Measurements from ENCODE around the gene SLC9A3.

Gene SLC9A3

DNA sequence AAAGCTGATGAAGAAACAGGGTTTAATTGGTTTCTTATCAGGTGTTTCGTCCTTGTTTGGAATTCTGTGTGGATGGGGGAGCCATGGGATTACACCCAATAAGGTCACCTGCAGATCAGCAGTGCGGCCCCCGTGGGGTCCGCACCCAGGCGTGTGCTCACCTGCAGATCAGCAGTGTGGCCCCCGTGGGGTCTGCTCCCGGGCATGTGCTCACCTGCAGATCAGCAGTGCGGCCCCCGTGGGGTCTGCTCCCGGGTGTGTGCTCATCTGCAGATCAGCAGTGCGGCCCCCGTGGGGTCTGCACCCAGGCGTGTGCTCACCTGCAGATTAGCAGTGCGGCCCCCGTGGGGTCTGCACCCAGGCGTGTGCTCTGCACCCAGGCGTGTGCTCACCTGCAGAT lies 46.2 kb upstream of the SLC9A3 start:
- Histone ChIP-seq H3K9me2 (ENCODE audit: low read depth, low read length) (no peaks in the 10 kb centered on the region), H4K20me1 (ENCODE audit: insufficient read depth, low read length) (no peaks in the 10 kb centered on the region), H3K9ac (ENCODE audit: low read length) (no peak overlapping the region), H3K27ac (ENCODE audit: low read depth, low read length, poor library complexity, severe bottlenecking) (no peak overlapping the region), H3F3A (ENCODE audit: insufficient read depth, low read length) (no peaks in the 10 kb centered on the region), H3K4me3 (ENCODE audit: low read depth, low read length, poor library complexity, severe bottlenecking) (no peak overlapping the region), H3K36me3 (ENCODE audit: insufficient read depth, low read length) (no peaks in the 10 kb centered on the region), H2AFZ (ENCODE audit: low read length) (no peak overlapping the region), H3K4me2 (ENCODE audit: low read length) (no peak overlapping the region), H3K27me3 (ENCODE audit: insufficient read depth, low read length) (no peaks in the 10 kb centered on the region; the same call in 1 of the 2 replicates), H3K79me2 (ENCODE audit: insufficient read depth, low read length) (no peaks in the 10 kb centered on the region), H3K9me3 (ENCODE audit: low read length) (no peaks in the 10 kb centered on the region), H3K4me1 (ENCODE audit: insufficient read depth, low read length, severe bottlenecking) (no peaks in the 10 kb centered on the region)
- TF ChIP-seq, protein P1, sequence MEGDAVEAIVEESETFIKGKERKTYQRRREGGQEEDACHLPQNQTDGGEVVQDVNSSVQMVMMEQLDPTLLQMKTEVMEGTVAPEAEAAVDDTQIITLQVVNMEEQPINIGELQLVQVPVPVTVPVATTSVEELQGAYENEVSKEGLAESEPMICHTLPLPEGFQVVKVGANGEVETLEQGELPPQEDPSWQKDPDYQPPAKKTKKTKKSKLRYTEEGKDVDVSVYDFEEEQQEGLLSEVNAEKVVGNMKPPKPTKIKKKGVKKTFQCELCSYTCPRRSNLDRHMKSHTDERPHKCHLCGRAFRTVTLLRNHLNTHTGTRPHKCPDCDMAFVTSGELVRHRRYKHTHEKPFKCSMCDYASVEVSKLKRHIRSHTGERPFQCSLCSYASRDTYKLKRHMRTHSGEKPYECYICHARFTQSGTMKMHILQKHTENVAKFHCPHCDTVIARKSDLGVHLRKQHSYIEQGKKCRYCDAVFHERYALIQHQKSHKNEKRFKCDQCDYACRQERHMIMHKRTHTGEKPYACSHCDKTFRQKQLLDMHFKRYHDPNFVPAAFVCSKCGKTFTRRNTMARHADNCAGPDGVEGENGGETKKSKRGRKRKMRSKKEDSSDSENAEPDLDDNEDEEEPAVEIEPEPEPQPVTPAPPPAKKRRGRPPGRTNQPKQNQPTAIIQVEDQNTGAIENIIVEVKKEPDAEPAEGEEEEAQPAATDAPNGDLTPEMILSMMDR (IDR thresholded peaks at IDR 0.05; ENCODE audit: low read length): no peak
- no peak for TF ChIP-seq EZH2 (IDR thresholded peaks at IDR 0.05; ENCODE audit: borderline replicate concordance, low read length)

DNA sequence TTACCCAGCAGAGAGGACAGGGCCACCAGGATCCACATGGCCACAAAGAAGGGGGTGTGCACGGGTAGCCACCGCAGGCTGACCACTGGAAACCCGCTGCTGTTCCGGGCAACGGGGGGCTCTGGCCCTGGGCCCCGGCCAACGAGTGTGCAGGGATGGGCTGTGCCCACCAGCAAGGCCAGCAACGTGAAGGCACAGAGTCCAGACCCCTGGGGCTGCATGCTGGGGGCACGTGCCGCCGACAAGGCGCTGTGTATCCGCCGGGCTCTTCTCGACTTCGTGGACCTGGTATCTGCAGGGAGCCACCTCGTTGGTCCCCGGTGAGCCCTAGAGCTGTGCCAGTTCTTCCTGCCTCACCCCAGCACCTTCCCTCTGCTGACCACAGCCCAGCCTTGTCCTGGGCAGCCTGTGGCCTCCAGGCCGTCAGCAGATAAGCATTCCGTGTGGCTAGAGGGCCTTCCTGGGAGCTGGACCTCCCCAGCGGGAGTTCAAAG lies 45.7 kb upstream of the SLC9A3 start:
- Histone ChIP-seq H3K4me3 (ENCODE audit: low read depth, low read length, poor library complexity, severe bottlenecking) (no peak overlapping the region), H3K79me2 (ENCODE audit: insufficient read depth, low read length) (no peaks in the 10 kb centered on the region), H3K9me3 (ENCODE audit: low read length) (no peaks in the 10 kb centered on the region), H3K9ac (ENCODE audit: low read length) (no peak overlapping the region), H3K27ac (ENCODE audit: low read depth, low read length, poor library complexity, severe bottlenecking) (no peak overlapping the region), H3K4me2 (ENCODE audit: low read length) (no peak overlapping the region), H3F3A (ENCODE audit: insufficient read depth, low read length) (no peaks in the 10 kb centered on the region), H3K36me3 (ENCODE audit: insufficient read depth, low read length) (no peaks in the 10 kb centered on the region), H4K20me1 (ENCODE audit: insufficient read depth, low read length) (no peaks in the 10 kb centered on the region), H3K4me1 (ENCODE audit: insufficient read depth, low read length, severe bottlenecking) (no peaks in the 10 kb centered on the region), H3K27me3 (ENCODE audit: insufficient read depth, low read length) (no peaks in the 10 kb centered on the region; the same call in 1 of the 2 replicates), H3K9me2 (ENCODE audit: low read depth, low read length) (no peaks in the 10 kb centered on the region), H2AFZ (ENCODE audit: low read length) (no peak overlapping the region)
- TF ChIP-seq EZH2 (IDR thresholded peaks at IDR 0.05; ENCODE audit: borderline replicate concordance, low read length): no peak
- TF ChIP-seq, protein P1 (IDR thresholded peaks at IDR 0.05; ENCODE audit: low read length): no peak

- Histone ChIP-seq H3K9me2 (ENCODE audit: low read depth, low read length) (no peaks in the 10 kb centered on the region), H3K9ac (ENCODE audit: low read length) (no peak overlapping the region), H3K36me3 (ENCODE audit: insufficient read depth, low read length) (no peaks in the 10 kb centered on the region), H2AFZ (ENCODE audit: low read length) (no peak overlapping the region), H3K27me3 (ENCODE audit: insufficient read depth, low read length) (no peaks in the 10 kb centered on the region; the same call in 1 of the 2 replicates), H3K79me2 (ENCODE audit: insufficient read depth, low read length) (no peaks in the 10 kb centered on the region), H3K4me3 (ENCODE audit: low read depth, low read length, poor library complexity, severe bottlenecking) (no peak overlapping the region), H3K4me1 (ENCODE audit: insufficient read depth, low read length, severe bottlenecking) (no peaks in the 10 kb centered on the region), H3K9me3 (ENCODE audit: low read length) (no peaks in the 10 kb centered on the region), H3K4me2 (ENCODE audit: low read length) (no peak overlapping the region), H3K27ac (ENCODE audit: low read depth, low read length, poor library complexity, severe bottlenecking) (no peak overlapping the region), H3F3A (ENCODE audit: insufficient read depth, low read length) (no peaks in the 10 kb centered on the region), H4K20me1 (ENCODE audit: insufficient read depth, low read length) (no peaks in the 10 kb centered on the region)
- TF ChIP-seq EZH2 (IDR thresholded peaks at IDR 0.05; ENCODE audit: borderline replicate concordance, low read length): no peak
- TF ChIP-seq, protein P1 (IDR thresholded peaks at IDR 0.05; ENCODE audit: low read length): no peak
Measured at GRCh38 chr5:569358-569867, 45.2 kb upstream of the SLC9A3 start.
